HepG2 (cell line): ENCODE data around the gene DCTN3. TPM values are rescaled to one million over a fixed set of nuclear protein-coding genes. Genes with fewer than 3 reads are reported as not detected.
A peak's percentile ranks its signal among the peaks of the same experiment; 100 is the strongest.

ENCODE experiments used
- ARNT2 ChIP-seq: sonication (generic); formaldehyde crosslinking; IDR thresholded peaks from 2 replicates; pipeline ENCODE4 v1.8.0; 2022; ENCODE audit warnings: mild to moderate bottlenecking, low read depth, missing genetic modification reagents, moderate library complexity
- CEBPG ChIP-seq: IDR thresholded peaks from 2 replicates; pipeline ENCODE4 v1.6.1; 2016
- FOXC1 ChIP-seq: sonication (generic); formaldehyde crosslinking; IDR thresholded peaks from 2 replicates; pipeline ENCODE4 v1.8.0; 2022; ENCODE audit warnings: mild to moderate bottlenecking, missing genetic modification reagents, borderline replicate concordance
- GABPA ChIP-seq, 2 experiments: IDR thresholded peaks; 2 replicates each; pipeline ENCODE4 v1.6.1; 2011 to 2016; ENCODE audit warnings: low read depth in 2 of 2, low read length in 1 of 2, missing biosample characterization in 1 of 2, missing genetic modification characterization in 1 of 2
- HMG20A ChIP-seq: IDR thresholded peaks from 2 replicates; pipeline ENCODE4 v1.6.1; 2016; ENCODE audit warnings: borderline replicate concordance
- NCOA2 ChIP-seq: sonication (generic); formaldehyde crosslinking; IDR thresholded peaks from 2 replicates; pipeline ENCODE4 v1.8.0; 2022; ENCODE audit warnings: inconsistent platforms
- NONO ChIP-seq, 2 experiments: fragments of 450-650 bp in 1 of 2; sonication (generic) in 1 of 2; formaldehyde crosslinking in 1 of 2; IDR thresholded peaks in 1 of 2; conservative IDR thresholded peaks in 1 of 2; 2 replicates each; pipeline versions ENCODE4 v1.6.1 to v1.8.0; 2017 to 2022; ENCODE audit warnings: mild to moderate bottlenecking in 1 of 2, missing genetic modification reagents in 1 of 2, moderate library complexity in 1 of 2
- POLR2A ChIP-seq, 2 experiments: IDR thresholded peaks; 2 replicates each; pipeline ENCODE4 v1.6.1; 2011; ENCODE audit warnings: low read depth in 2 of 2, low read length in 2 of 2, mild to moderate bottlenecking in 1 of 2, moderate library complexity in 1 of 2; ENCODE audit not compliant: insufficient read depth in 1 of 2
- U2AF1 ChIP-seq: fragments of 200-400 bp; formaldehyde crosslinking; optimal IDR thresholded peaks from 2 replicates; pipeline ENCODE3; 2017; ENCODE audit warnings: mild to moderate bottlenecking, low read depth, low read length
- ZNF552 ChIP-seq: sonication (generic); formaldehyde crosslinking; IDR thresholded peaks from 2 replicates; pipeline ENCODE4 v1.9.0; 2022; ENCODE audit warnings: missing genetic modification reagents, mild to moderate bottlenecking, borderline replicate concordance
- ZNF556 ChIP-seq: sonication (generic); formaldehyde crosslinking; IDR thresholded peaks from 2 replicates; pipeline ENCODE4 v1.4.0; 2020; ENCODE audit warnings: mild to moderate bottlenecking, missing genetic modification reagents, borderline replicate concordance
- polyA plus RNA-seq, 8 experiments: library from polyadenylated mRNA; depleted of rRNA in 3 of 8; stranded (reverse) in 7 of 8; unstranded in 1 of 8; fragments of >200 nt; fragmentation: Illumina TruSeq in 4 of 8; extraction: Trizol in 4 of 8; gene quantifications; 2 replicates each; pipeline versions ENCODE4 v1.2.1 to v1.2.3, GENCODE V29; 2011 to 2016; ENCODE audit warnings: low read depth in 4 of 8, missing spikeins in 1 of 8, mixed read lengths in 1 of 8; ENCODE audit not compliant: insufficient read depth in 1 of 8
- total RNA-seq, 5 experiments: library from RNA; depleted of rRNA; stranded (reverse); fragments of >200 nt; fragmentation: Illumina TruSeq; extraction: Trizol; gene quantifications; 2 replicates each; pipeline ENCODE4 v1.2.3, GENCODE V29; 2016; ENCODE audit warnings: low read depth in 1 of 5
- TF ChIP-seq, protein P1 (sequence below): sonication (generic); formaldehyde crosslinking; IDR thresholded peaks from 2 replicates; pipeline ENCODE4 v1.5.0; 2020; ENCODE audit warnings: missing genetic modification reagents, mild to moderate bottlenecking, borderline replicate concordance
- TF ChIP-seq, protein P2 (sequence below): sonication (generic); formaldehyde crosslinking; IDR thresholded peaks from 2 replicates; pipeline ENCODE4 v1.4.0; 2020; ENCODE audit warnings: missing genetic modification reagents, mild to moderate bottlenecking, borderline replicate concordance
- TF ChIP-seq, protein P3 (sequence below): sonication (generic); formaldehyde crosslinking; IDR thresholded peaks from 2 replicates; pipeline ENCODE4 v1.5.0; 2020; ENCODE audit warnings: mild to moderate bottlenecking, missing genetic modification reagents, moderate library complexity

DCTN3 gene
- total and polyA plus RNA-seq, 2 of the 13 experiments (the other 11 are each of a cell fraction or from before 2014, with no cell fraction given), result 27.4 to 34.5 TPM

DNA sequence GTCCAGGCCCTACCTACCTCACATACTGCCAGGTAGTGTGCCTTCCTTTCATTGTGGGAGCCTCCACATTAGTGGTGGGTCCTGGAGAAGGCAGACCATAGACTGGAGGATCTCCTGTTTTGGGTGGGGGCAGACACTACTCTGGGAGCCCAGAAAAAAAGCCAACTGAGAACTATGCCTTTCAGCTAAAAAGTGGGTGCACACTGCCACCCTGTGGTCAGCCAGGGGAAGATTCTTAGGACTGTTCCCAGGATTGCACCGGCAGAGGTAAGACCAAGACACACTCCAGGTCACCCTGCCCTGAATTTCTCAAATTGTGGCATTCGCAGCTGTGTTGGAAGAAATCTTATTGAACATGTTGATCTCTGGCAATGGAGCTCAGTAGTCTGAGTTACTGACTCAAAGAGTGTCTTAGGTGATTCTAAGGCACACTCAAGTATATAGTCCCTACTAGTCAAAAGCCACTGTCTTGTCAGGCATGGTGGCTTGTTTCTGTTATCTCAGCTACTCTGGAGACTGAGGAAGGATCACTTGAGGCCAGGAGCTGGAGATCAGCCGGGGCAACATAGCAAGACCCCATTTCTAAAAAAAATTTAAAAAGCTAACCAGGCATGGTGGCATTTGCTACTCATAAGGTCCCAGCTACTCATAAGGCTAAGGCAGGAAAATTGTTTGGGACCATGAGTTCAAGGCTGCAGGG is 13.7 kb upstream of the DCTN3 start (continued):
- TF ChIP-seq NONO (IDR thresholded peaks at IDR 0.05) (no peak), NONO (CRISPR knock-in tag; conservative IDR thresholded peaks at IDR 0.05) (no peak; the same call in 1 of the 2 replicates), GABPA (IDR thresholded peaks at IDR 0.05; ENCODE audit: low read depth, low read length) (no peak), GABPA (CRISPR knock-in tag; IDR thresholded peaks at IDR 0.05; ENCODE audit: low read depth) (0 out of 2 replicates have a peak, but pooled peaks have one; percentile 15), ARNT2 (CRISPR knock-in tag) (no peak), HMG20A (no peak), NCOA2 (CRISPR knock-in tag) (no peak), ZNF556 (no peak), POLR2A (IDR thresholded peaks at IDR 0.05; ENCODE audit: insufficient read depth in 1 of 2, low read depth in 2 of 2, low read length in 2 of 2) (no peak), CEBPG (CRISPR knock-in tag) (no peak), U2AF1 (no peak), ZNF552 (CRISPR knock-in tag) (no peak), FOXC1 (no peak)
- TF ChIP-seq, protein P1, sequence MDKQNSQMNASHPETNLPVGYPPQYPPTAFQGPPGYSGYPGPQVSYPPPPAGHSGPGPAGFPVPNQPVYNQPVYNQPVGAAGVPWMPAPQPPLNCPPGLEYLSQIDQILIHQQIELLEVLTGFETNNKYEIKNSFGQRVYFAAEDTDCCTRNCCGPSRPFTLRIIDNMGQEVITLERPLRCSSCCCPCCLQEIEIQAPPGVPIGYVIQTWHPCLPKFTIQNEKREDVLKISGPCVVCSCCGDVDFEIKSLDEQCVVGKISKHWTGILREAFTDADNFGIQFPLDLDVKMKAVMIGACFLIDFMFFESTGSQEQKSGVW (CRISPR knock-in tag), result no peak
- TF ChIP-seq, protein P2, sequence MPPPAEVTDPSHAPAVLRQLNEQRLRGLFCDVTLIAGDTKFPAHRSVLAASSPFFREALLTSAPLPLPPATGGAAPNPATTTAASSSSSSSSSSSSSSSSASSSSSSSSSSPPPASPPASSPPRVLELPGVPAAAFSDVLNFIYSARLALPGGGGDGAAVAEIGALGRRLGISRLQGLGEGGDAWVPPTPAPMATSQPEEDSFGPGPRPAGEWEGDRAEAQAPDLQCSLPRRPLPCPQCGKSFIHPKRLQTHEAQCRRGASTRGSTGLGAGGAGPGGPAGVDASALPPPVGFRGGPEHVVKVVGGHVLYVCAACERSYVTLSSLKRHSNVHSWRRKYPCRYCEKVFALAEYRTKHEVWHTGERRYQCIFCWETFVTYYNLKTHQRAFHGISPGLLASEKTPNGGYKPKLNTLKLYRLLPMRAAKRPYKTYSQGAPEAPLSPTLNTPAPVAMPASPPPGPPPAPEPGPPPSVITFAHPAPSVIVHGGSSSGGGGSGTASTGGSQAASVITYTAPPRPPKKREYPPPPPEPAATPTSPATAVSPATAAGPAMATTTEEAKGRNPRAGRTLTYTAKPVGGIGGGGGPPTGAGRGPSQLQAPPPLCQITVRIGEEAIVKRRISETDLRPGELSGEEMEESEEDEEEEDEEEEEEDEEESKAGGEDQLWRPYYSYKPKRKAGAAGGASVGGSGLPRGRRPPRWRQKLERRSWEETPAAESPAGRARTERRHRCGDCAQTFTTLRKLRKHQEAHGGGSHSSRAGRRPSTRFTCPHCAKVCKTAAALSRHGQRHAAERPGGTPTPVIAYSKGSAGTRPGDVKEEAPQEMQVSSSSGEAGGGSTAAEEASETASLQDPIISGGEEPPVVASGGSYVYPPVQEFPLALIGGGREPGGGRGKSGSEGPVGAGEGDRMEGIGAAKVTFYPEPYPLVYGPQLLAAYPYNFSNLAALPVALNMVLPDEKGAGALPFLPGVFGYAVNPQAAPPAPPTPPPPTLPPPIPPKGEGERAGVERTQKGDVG (CRISPR knock-in tag), result no peak
- TF ChIP-seq, protein P3, sequence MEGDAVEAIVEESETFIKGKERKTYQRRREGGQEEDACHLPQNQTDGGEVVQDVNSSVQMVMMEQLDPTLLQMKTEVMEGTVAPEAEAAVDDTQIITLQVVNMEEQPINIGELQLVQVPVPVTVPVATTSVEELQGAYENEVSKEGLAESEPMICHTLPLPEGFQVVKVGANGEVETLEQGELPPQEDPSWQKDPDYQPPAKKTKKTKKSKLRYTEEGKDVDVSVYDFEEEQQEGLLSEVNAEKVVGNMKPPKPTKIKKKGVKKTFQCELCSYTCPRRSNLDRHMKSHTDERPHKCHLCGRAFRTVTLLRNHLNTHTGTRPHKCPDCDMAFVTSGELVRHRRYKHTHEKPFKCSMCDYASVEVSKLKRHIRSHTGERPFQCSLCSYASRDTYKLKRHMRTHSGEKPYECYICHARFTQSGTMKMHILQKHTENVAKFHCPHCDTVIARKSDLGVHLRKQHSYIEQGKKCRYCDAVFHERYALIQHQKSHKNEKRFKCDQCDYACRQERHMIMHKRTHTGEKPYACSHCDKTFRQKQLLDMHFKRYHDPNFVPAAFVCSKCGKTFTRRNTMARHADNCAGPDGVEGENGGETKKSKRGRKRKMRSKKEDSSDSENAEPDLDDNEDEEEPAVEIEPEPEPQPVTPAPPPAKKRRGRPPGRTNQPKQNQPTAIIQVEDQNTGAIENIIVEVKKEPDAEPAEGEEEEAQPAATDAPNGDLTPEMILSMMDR, result peak; percentile 90
- TF ChIP-seq, all 625 proteins: peak for 24
